ENCODE data around the gene SGIP1. TPM values are rescaled to one million over a fixed set of nuclear protein-coding genes. Genes with fewer than 3 reads are reported as not detected.

SGIP1 gene
- polyA plus RNA-seq, 1 of the 3 experiments (the other 2 are of a cell fraction) = 15.5 TPM

GRCh38 chr1:66641891-66642473 lies 108.0 kb downstream of the SGIP1 start:
- DNase-seq = no peak
- Histone ChIP-seq H3F3A (replicated peaks; ENCODE audit: insufficient read depth) (peaks cover 9% of the 10 kb centered on the region), H3K4me2 (no peak overlapping the region), H3K4me1 (ENCODE audit: control insufficient read depth in 1 of 2, insufficient read depth in 2 of 2, low read depth in 1 of 2, low read length in 1 of 2) (no peaks in the 10 kb centered on the region; a peak in 1 of 4 replicates), H3K36me3 (replicated peaks in 1 of 2; ENCODE audit: control insufficient read depth in 1 of 2, insufficient read depth in 2 of 2, low read length in 1 of 2) (peaks cover 15 to 66% of the 10 kb centered on the region in 2 experiments), H4K20me1 (ENCODE audit: insufficient read depth) (no peaks in the 10 kb centered on the region), H3K9me2 (no peaks in the 10 kb centered on the region), H3K79me2 (ENCODE audit: insufficient read depth) (no peaks in the 10 kb centered on the region), H3K9me3 (no peaks in the 10 kb centered on the region), H3K27ac (ENCODE audit: low read depth in 2 of 2, low read length in 1 of 2) (no peak overlapping the region), H2AFZ (ENCODE audit: low read depth) (no peak overlapping the region), H3K4me3 (ENCODE audit: low read depth in 2 of 2, low read length in 1 of 2) (no peak overlapping the region), H3K9ac (no peak overlapping the region), H3K27me3 (ENCODE audit: insufficient read depth) (no peaks in the 10 kb centered on the region)
- 82% methylated on average over 4 of the region's 4 CpGs for WGBS (ENCODE audit: low lambda C conversion rate)
- ChIA-PET POLR2A (no interaction called here), CTCF (no interaction called here)
- no peak for TF ChIP-seq RAD21 (IDR thresholded peaks at IDR 0.05; ENCODE audit: low read length)
- TF ChIP-seq FOXJ3 (CRISPR knock-in tag; IDR thresholded peaks at IDR 0.05) = no peak
- no peak for TF ChIP-seq RCOR1 (IDR thresholded peaks at IDR 0.05; ENCODE audit: low read length)
- no peak for TF ChIP-seq RFX5 (IDR thresholded peaks at IDR 0.05; ENCODE audit: low read length)
- no peak for TF ChIP-seq MXI1 (IDR thresholded peaks at IDR 0.05; ENCODE audit: low read depth, low read length)
- TF ChIP-seq MEF2A (IDR thresholded peaks at IDR 0.05; ENCODE audit: borderline replicate concordance, low read depth) = no peak
- no peak for TF ChIP-seq REST (IDR thresholded peaks at IDR 0.05; ENCODE audit: low read depth, low read length)
- TF ChIP-seq CTCF (IDR thresholded peaks at IDR 0.05) = no peak
- no peak for TF ChIP-seq FOSL2 (IDR thresholded peaks at IDR 0.05; ENCODE audit: borderline replicate concordance, low read depth)
- no peak for TF ChIP-seq ELF1 (IDR thresholded peaks at IDR 0.05)
- no peak for TF ChIP-seq PBX3 (IDR thresholded peaks at IDR 0.05)
- TF ChIP-seq MAX (IDR thresholded peaks at IDR 0.05; ENCODE audit: low read depth) = no peak
- no peak for TF ChIP-seq USF2 (IDR thresholded peaks at IDR 0.05; ENCODE audit: borderline replicate concordance, low read depth, low read length)
- TF ChIP-seq IRF3 (IDR thresholded peaks at IDR 0.05; ENCODE audit: low read depth, low read length) = no peak
- no peak for TF ChIP-seq FOXM1 (IDR thresholded peaks at IDR 0.05; ENCODE audit: low read depth)
- TF ChIP-seq NRF1 (IDR thresholded peaks at IDR 0.05; ENCODE audit: low read depth, low read length) = no peak

Measured in SK-N-SH (cell line).